ENCODE results near the gene LRRC7.

The LRRC7 gene

GRCh38 chr1:69686367-69686984 is 118.8 kb downstream of the LRRC7 start:
- peaks cover 8% of the 10 kb centered on the region for H3K9me3 Mint-ChIP-seq
- no peak overlapping the region for H3K4me3 Mint-ChIP-seq
- peaks cover 10% of the 10 kb centered on the region for H3K36me3 Mint-ChIP-seq (ENCODE audit: low read depth)
- H3K4me1 Mint-ChIP-seq, result peaks cover 3% of the 10 kb centered on the region
- H3K27me3 Mint-ChIP-seq (ENCODE audit: low read depth), result no peaks in the 10 kb centered on the region
- H3K27ac Mint-ChIP-seq, result no peak overlapping the region
- no peak for TF ChIP-seq CTCF (IDR thresholded peaks at IDR 0.05; ENCODE audit: unreplicated experiment in 3 of 3)

GRCh38 chr1:69688193-69688592 is 120.5 kb downstream of the LRRC7 start:
- no peaks in the 10 kb centered on the region for H3K27me3 Mint-ChIP-seq (ENCODE audit: low read depth)
- H3K4me1 Mint-ChIP-seq, result no peaks in the 10 kb centered on the region
- no peak overlapping the region for H3K27ac Mint-ChIP-seq
- peaks cover 10% of the 10 kb centered on the region for H3K36me3 Mint-ChIP-seq (ENCODE audit: low read depth)
- no peak for TF ChIP-seq CTCF (IDR thresholded peaks at IDR 0.05; ENCODE audit: unreplicated experiment in 3 of 3)
- H3K9me3 Mint-ChIP-seq, result peaks cover 8% of the 10 kb centered on the region
- no peak overlapping the region for H3K4me3 Mint-ChIP-seq

- TF ChIP-seq CTCF (IDR thresholded peaks at IDR 0.05; ENCODE audit: unreplicated experiment in 3 of 3), result no peak
- Mint-ChIP-seq H3K4me3 (no peak overlapping the region), H3K9me3 (peaks cover 12% of the 10 kb centered on the region), H3K4me1 (no peaks in the 10 kb centered on the region), H3K36me3 (ENCODE audit: low read depth) (peaks cover 5% of the 10 kb centered on the region), H3K27ac (no peak overlapping the region), H3K27me3 (ENCODE audit: low read depth) (no peaks in the 10 kb centered on the region)
Observed at GRCh38 chr1:69691179-69691578, 123.5 kb downstream of the LRRC7 start.

- no peaks in the 10 kb centered on the region for H3K36me3 Mint-ChIP-seq (ENCODE audit: low read depth)
- no peak overlapping the region for H3K27ac Mint-ChIP-seq
- no peaks in the 10 kb centered on the region for H3K27me3 Mint-ChIP-seq (ENCODE audit: low read depth)
- TF ChIP-seq CTCF (IDR thresholded peaks at IDR 0.05; ENCODE audit: unreplicated experiment in 3 of 3), result no peak
- H3K9me3 Mint-ChIP-seq, result peaks cover 13% of the 10 kb centered on the region
- no peaks in the 10 kb centered on the region for H3K4me1 Mint-ChIP-seq
- H3K4me3 Mint-ChIP-seq, result no peak overlapping the region
Observed at GRCh38 chr1:69693921-69694675, 126.4 kb downstream of the LRRC7 start.

- Mint-ChIP-seq H3K27ac (no peak overlapping the region), H3K4me1 (peaks cover 9% of the 10 kb centered on the region), H3K9me3 (peaks cover 13% of the 10 kb centered on the region), H3K4me3 (no peak overlapping the region), H3K36me3 (ENCODE audit: low read depth) (no peaks in the 10 kb centered on the region), H3K27me3 (ENCODE audit: low read depth) (no peaks in the 10 kb centered on the region)
- TF ChIP-seq CTCF (IDR thresholded peaks at IDR 0.05; ENCODE audit: unreplicated experiment in 3 of 3), result no peak
Observed at GRCh38 chr1:69697340-69697739, 129.6 kb downstream of the LRRC7 start.

GRCh38 chr1:69700770-69701169 is 133.0 kb downstream of the LRRC7 start:
- Mint-ChIP-seq H3K27ac (no peak overlapping the region), H3K4me3 (no peak overlapping the region), H3K36me3 (ENCODE audit: low read depth) (no peaks in the 10 kb centered on the region), H3K9me3 (peaks cover 7% of the 10 kb centered on the region), H3K27me3 (ENCODE audit: low read depth) (no peaks in the 10 kb centered on the region), H3K4me1 (peaks cover 9% of the 10 kb centered on the region)
- TF ChIP-seq CTCF (IDR thresholded peaks at IDR 0.05; ENCODE audit: unreplicated experiment in 3 of 3), result peak in 1 of 3 experiments; percentile 47
